ENCODE measurements around the gene DDX17. TPM values are rescaled to one million over a fixed set of nuclear protein-coding genes. Genes with fewer than 3 reads are reported as not detected.

Gene DDX17
- total and polyA plus RNA-seq, 2 of the 4 experiments (the other 2 are of a cell fraction): 240 to 371 TPM

- WGBS, 2 experiments (ENCODE audit: extremely low coverage in 2 of 2, insufficient read length in 1 of 2): 57% methylated on average over 5 of the region's 9 CpGs; no CpG with 5 or more reads in 1 of the 2 experiments
- CTCF ChIA-PET: no interaction called here
These were observed 60.0 kb downstream of the DDX17 start for GRCh38 chr22:38446018-38446601.

More at GRCh38 chr22:38446018-38446601, 60.0 kb downstream of the DDX17 start:
- intact Hi-C loops (cut with micrococcal nuclease): no loop called here
- no peak overlapping the region for H3K27ac ChIP-seq (ENCODE audit: insufficient read depth, low read length)
- H4K8ac ChIP-seq (ENCODE audit: low read depth in 2 of 2, low read length in 2 of 2): no peak overlapping the region
- no peak overlapping the region for H3K18ac ChIP-seq (ENCODE audit: low read depth, low read length)
- POLR2A ChIA-PET (ENCODE audit: unreplicated experiment): interaction anchor here (0.6 kb wide), 1 partner anchor 230 kb away, joined by 3 read pairs; no protein-coding TSS in a partner anchor
- no peak overlapping the region for H3K23ac ChIP-seq (ENCODE audit: low read depth, low read length)
- dilution Hi-C loops (cut with HindIII; ENCODE audit: low sequenced_read_pairs, unreplicated experiment): no loop called here
- no peak overlapping the region for H2BK15ac ChIP-seq (ENCODE audit: low read depth, low read length)
- no peak overlapping the region for H4K91ac ChIP-seq (ENCODE audit: insufficient read depth, low read depth, low read length)
- no peak overlapping the region for H4K5ac ChIP-seq (ENCODE audit: low read depth, low read length)
- no peaks in the 10 kb centered on the region for H3K4me1 ChIP-seq (ENCODE audit: control insufficient read depth, insufficient read depth, low read length)
- no peak overlapping the region for H2BK120ac ChIP-seq (ENCODE audit: low read depth, low read length)
- H3K27me3 ChIP-seq (ENCODE audit: control insufficient read depth, insufficient read depth, low read length): peaks cover 69% of the 10 kb centered on the region
- ATAC-seq (ENCODE audit: low read depth) (no peak), DNase-seq (no peak)
- no peak overlapping the region for H3K14ac ChIP-seq (replicated peaks; ENCODE audit: low read depth, low read length)
- H4K20me1 ChIP-seq (ENCODE audit: insufficient read depth, low read length): no peaks in the 10 kb centered on the region
- no peaks in the 10 kb centered on the region for H3K9me1 ChIP-seq (ENCODE audit: insufficient read depth, low read length)
- H2AK9ac ChIP-seq (replicated peaks; ENCODE audit: low read depth, low read length, poor library complexity): no peak overlapping the region
- H3K79me1 ChIP-seq (ENCODE audit: low read depth in 1 of 2, low read length in 2 of 2): no peaks in the 10 kb centered on the region
- no peak overlapping the region for H3K9ac ChIP-seq (ENCODE audit: low read depth, low read length)
- H2BK5ac ChIP-seq (ENCODE audit: low read depth, low read length, poor library complexity, severe bottlenecking): no peak overlapping the region
- in situ Hi-C loops (cut with MboI; ENCODE audit: low sequenced_read_pairs): no loop called here
- H2AK5ac ChIP-seq (ENCODE audit: low read depth, low read length): no peak overlapping the region
- no peak overlapping the region for H2BK20ac ChIP-seq (ENCODE audit: low read depth, low read length)
- TF ChIP-seq MXI1 (IDR thresholded peaks at IDR 0.05; ENCODE audit: borderline replicate concordance, low read depth, low read length): no peak
- TF ChIP-seq, protein P1, sequence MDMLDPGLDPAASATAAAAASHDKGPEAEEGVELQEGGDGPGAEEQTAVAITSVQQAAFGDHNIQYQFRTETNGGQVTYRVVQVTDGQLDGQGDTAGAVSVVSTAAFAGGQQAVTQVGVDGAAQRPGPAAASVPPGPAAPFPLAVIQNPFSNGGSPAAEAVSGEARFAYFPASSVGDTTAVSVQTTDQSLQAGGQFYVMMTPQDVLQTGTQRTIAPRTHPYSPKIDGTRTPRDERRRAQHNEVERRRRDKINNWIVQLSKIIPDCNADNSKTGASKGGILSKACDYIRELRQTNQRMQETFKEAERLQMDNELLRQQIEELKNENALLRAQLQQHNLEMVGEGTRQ (IDR thresholded peaks at IDR 0.05; ENCODE audit: low read depth, low read length): no peak
- H2AFZ ChIP-seq (replicated peaks; ENCODE audit: low read length, poor library complexity): no peak overlapping the region
- H3K4me3 ChIP-seq (ENCODE audit: insufficient read depth, low read depth, low read length): no peak overlapping the region
- H3K9me3 ChIP-seq (ENCODE audit: control insufficient read depth, insufficient read depth, low read length): no peaks in the 10 kb centered on the region
- BruUV-seq (replicated peaks): no TSS peak
- no peak overlapping the region for H3K4ac ChIP-seq (ENCODE audit: low read depth, low read length)
- no peak overlapping the region for H3K56ac ChIP-seq (ENCODE audit: extremely low read depth, insufficient read depth, low read length)
- no peak overlapping the region for H3K4me2 ChIP-seq (ENCODE audit: low read depth, low read length)
- no peaks in the 10 kb centered on the region for H3K36me3 ChIP-seq (ENCODE audit: control insufficient read depth, insufficient read depth, low read length)
